CD4-positive, alpha-beta T cell treated with Interleukin-6 for 4 hours (primary cell): Measurements from ENCODE around the gene PRSS21.

ENCODE experiments used
- DNase-seq: peaks from one replicate; pipeline ENCODE4 v3.0.0-alpha.2; 2020; ENCODE audit warnings: mixed read lengths

Gene PRSS21

DNA sequence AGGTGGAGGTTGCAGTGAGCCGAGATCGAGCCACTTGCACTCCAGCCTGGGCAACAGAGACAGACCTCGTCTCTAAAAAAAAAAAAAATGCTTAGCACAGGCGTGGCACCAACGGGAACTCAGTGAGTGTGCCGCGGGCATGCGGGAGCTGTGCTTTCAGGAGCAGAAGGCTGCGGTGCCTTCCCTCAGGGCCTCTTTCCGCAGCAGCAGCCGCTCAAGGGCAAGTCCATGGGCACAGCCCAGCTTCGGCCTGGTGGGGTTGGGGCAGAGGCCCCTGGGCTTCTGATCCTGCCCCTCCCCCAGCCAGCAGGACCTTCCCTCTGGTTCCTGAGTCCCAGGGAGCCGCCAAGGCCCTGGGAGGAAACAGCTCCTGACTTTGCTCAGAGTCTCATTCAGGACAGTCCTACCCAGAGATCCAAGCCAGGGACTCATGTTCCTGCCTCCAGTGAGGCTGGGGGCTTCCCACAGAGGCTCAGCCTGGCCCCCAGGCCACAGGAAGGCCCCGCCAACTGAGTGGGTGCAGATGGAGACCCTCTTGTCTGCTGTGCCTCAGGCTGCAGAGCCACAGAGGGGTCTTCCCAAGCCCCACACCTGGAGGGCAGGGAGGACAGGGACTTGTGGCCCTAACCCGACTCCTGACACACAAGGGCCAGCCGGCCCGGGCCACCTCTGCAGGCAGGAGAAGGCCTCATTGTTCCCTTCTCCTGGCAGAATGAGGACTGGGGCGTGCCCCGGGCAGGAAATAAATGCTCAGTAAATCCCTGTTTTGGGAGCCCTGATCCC is 9.7 kb downstream of the PRSS21 start:
- no peak for DNase-seq

DNA sequence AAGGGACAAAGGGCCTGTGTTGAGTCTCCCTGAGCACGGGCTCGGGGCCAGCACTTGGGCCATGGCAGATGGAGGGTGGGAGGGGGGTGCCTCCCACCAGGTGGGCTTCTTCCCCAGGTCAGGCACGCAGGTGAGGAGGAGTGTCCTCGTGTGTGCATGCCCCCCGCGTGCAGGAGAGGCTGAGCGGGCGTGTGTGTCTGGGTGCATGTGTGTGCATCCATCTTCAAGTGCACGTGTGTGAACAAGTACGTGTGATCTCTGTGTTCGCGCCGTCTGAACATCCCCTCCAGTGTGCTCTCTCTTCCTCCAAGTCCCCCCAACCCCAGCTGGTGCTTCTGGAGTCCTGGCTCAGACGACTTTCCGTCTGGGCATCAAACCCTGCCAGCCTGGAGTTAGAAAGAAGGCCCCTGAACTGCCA is 10.3 kb downstream of the PRSS21 start:
- no peak for DNase-seq

DNA sequence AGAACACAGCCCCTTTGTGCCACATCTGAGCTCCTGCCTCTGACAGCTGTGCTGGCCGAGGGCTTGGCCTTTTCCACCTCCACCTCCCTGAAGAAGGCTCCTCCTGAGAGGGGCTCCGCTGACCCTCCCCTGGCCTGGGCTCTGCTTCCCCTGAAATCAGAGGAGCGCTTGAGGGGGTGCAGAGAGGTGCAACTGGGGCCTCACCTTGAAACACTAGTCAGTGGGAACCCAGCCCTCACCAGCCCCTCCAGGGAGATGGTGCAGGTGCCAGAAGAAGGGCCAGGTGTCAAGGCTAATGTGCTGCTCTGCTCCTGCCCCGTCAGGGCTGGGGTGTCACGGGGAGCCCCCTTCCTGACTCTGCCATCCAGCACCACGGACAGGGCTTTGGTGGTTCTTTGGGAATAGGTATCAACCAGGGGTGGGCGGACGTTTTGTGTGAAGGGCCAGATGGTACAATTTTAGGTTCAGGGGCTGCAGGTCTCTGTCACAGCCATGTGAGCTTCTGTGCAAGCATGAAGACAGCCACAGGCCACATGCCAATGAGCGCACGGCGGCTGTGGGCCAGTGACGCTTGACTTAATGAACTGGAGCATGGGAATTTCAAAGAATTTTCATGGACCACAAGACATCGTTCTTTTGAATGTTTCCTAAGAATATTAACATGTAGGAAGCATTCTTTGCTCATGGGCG is 10.9 kb downstream of the PRSS21 start:
- no peak for DNase-seq

DNA sequence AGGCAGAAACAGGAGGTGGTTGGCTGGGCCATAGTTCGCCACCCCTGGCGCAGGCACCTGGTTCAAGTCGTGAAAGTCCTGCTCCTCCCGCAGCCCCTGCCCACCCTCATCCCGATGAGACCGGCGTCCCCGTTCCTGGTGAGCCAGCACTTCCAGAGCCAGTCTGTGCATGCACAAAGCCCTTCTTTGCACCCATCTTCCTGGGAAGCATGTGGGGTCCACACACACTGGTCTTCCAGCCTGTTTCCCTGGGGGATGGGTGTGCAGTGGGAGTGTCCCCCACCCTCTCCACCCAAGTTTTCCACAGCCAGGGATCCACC is 11.4 kb downstream of the PRSS21 start:
- no peak for DNase-seq

DNA sequence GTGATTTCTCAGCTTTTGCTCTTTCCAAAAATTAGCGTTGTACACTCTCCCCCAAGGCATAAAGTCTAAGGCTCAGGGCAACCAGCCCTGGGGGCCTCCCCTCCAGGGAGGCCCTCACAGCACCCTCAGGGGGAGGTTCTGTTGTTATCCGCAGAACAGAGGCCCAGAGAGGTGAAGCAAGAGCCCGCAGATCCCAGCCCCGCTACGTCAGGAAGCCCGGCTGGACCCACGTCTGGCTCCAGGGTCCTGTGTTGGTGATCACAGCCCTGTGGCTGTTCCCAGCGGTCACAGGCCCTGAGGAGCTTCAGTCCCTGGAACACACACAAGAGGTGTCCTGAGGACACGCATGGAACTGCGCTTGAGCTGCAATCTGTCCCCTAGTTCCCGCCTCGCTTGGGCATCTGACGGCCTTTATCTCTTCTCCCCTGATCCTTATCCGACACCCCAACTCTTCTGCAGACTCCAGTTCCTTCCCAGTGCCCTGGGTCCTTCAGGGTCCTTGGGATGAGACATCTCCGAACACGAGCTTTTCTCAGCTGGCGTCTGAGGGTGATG is 11.9 kb downstream of the PRSS21 start:
- no peak for DNase-seq

DNA sequence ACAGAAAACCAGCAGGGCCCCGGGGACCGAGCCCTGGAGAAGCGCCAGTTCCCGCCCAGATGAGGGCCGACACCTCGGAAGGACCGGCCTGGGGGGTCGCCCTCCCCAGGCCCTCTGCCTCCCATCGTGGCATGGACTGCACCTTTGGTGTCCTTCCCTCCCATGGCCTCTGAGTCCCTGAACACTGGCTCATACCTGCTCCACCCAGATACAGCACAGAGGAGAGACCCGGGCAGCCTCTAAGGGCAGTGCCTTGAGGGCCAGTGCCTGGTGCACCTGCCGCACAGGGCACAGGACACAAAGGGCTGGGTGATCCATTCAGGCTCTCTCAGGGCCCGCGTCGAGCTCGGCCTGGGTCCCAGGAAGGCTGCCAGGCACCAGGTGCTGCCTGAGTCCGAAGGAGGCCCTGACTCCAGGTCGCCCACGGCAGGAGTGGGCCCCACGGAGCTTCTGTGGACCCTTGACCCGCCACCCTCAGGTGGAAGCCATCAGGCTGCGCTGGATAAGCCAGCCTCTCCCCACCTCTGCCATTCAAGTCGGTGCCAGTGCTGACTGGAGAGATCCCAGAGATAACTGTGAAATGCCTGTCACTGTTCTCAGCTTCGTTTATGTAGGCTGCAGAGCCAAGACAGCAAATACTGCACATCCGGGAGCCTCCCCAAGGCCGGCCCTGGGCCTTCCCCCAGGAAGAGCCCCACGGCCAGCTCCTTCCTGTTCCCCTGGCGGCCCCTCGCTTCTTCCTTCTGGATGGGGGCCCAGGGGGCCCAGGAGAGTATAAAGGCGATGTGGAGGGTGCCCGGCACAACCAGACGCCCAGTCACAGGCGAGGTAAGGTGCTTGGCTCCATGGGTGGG is 12.7 kb downstream of the PRSS21 start, which contains the start of gene ZG16B:
Gene ZG16B, plus strand, starts transcription at position 803 of the 854 bp plus-strand sequence. CDS start 139 bp downstream, outside the sequence.
- DNase-seq = no peak

DNA sequence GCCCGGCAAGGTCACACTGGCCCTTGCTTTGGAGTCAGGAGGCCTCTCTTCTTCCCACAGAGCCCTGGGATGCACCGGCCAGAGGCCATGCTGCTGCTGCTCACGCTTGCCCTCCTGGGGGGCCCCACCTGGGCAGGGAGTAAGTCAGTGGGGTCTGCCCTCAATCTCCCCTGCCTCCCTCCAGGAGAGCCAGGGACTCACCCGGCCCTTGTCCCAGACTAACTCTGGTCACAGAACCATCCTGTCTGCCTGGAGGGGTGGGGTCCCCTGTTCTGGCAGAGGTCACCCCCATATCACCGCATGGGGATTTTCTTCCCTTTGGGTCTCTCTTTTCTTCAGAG is 13.3 kb downstream of the PRSS21 start:
- DNase-seq = no peak

DNA sequence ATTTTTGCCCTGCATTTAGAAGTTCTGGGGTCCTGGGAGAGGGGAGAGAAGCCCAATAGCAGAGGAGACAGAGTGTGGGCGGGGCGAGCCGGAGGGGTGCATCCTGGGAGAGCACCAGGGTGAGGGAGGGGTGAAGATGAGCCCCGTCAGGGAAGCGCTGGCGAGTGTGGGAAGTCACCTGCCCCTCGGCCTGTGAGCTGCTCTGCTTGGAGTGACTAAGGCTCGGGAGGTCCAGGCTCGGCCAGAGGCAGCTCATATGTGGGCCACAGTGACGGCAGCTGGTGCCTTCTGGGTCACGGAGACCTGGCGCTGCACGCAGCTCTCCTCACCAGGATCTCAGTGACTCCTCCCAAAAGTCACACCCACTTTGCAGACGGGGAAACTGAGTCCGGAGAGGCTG is 14.2 kb downstream of the PRSS21 start:
- no peak for DNase-seq

DNA sequence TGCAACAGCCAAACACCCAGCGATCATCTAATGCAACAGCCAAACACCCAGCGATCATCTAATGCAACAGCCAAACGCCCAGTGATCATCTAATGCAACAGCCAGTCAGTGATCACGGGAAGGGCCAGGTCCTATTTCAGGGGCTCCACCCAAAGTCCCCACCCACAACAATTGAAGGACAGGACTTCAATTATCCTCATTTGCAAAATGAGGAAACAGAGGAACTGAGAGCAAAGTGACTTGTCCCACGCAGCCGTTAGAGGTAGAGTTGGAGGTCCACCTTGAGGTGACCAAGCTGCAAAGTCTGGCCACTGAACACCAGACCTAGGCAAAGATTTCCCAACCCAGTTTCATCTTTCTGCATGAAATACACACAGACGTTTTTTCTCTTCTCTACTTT is 16.7 kb downstream of the PRSS21 start:
- DNase-seq = no peak

DNA sequence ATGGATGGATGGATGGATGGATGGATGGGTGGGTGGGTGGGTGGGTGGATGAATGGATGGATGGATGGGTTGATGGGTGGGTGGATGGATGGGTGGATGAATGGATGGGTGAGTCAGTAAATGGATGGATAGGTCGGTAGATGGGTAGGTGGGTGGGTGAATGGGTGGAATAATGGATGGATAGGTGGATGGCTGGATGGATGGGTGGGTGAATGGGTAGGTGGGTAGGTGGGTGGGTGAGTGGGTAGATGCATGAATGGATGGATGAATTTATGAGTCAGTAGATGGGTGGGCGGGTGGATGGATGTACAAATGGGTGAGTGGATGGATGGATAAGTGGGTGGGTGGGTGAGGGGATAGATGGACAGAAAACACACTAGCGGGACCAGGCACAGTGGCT is 17.9 kb downstream of the PRSS21 start:
- DNase-seq = no peak

DNA sequence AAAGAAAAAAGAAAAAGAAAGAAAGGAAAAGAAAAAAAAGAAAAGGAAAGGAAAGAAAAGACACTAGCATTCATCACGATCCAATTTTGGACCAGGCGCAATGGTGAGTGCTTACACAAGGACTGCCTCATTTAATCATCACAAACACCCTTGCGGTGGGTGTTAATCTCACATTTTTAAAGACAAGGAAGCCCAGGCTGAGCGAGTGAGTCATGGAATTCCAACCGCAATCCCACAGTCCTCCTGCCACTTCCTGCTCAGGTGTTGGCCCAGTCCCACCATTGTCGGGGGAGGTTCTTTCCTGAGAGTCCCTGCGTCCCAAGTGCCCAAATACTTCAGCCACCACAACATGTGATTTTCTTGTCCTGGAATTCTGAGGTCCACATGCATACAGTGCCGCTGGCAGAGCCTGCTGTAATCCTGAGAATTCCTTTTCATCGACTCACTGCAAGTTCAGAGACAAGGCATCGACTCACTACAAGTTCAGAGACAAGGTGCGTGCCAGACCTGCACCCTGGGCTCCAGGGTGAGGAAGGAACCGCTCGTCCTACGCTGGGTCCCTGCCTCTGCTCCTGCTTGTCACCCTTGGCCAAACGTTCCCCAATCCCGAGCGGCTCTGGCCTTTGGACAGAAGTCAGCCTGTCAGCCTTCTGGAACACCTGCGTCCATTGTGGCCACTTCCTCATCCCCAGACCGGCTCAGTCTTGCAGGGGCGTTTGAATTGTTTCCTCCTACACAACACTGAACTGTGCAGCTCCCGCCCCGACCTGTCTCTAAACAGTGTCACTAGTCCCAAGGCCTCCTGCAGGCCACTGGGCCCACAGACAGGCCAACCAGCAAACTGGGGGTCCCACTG is 18.8 kb downstream of the PRSS21 start:
- DNase-seq = no peak

DNA sequence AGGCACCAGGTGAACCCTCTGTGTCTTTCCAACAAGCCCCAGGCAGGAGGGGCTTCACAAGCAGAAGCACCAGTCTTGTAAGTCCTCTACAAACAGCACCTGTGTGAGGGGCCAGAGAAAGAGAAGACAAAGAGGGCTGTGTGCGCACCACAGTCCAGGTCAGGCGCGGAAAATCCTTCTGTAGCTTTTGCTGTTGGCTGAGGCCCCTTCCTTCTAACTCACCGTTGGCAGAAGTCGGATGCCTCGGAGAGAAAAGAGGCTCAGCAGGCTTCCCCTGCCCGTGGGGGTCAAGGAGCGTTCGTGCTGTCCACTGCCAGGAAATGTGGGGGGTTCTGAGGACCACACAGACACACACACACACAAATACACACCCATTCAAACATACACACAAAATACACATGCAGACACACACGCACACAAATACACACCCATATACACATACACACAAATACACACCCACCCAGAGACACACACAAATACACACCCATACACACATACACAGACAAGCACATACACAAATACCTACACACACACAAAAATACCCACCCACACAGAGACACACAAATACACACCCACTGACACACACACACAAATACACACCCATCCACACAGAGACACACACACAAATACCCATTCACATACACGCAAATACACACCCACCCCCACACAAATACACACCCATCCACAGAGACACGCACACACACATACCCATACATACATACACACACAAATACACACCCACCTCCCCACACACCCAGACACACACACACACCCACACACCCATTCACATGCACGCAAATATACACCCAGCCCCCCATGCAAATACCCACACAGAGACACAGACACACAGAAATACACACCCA is 19.8 kb downstream of the PRSS21 start:
- no peak for DNase-seq

DNA sequence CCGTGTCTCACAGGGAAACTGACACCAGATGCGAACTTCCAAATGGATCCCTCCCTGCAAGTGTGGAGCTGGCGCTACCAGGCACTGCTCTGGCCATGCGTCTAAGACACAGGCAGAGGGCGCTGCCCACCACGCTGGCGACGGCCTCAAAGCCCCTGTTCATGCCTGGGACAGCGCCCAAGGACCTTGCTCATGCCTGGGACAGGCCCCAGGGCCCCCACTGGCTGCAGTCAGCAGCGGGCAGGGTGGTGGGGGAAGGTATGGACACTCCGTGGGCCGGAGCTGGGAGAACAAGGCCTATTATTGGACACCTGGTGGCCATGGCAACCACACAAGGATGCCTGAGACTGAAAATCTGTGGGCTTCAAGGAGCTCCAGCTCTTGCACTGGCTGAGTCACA is 21.9 kb downstream of the PRSS21 start:
- peak; percentile 66 for DNase-seq

DNA sequence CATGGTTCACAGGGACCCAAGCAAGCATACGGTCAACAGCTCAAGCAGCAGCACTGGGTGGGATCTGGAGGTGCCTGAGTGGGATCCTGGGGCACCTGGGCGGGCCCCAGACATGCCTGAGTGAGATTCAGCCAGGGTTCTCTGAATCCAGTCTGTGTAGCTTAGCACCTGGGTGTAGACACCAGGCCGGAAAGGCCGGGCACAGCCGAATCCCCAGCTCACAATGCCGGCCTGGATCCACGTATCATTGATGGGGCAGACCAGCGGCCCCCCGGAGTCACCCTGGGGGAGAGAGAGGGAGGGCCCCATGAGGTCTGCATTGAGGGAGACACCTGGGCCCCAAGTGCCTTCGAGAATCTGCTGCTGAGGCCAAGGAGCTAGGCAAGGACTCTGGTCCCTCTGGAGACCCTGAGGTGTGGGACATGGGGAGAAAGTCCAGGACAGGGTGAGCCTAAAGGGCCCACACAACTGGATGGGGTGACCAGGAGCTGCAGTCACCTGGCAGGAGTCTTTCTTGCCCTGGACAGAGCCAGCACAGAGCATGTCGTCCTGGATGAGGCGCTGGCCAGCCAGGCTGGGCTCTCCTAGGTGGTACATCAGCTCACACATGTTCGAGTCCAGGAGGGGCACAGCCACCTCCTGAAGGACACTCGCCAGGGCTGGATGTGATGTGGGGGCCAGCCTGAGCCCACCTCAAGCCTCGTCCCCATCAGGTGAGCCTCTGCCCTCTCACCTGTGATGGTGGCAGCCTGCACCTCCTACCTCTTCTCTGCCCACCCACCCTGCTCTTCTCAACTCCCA is 22.8 kb downstream of the PRSS21 start:
- no peak for DNase-seq

DNA sequence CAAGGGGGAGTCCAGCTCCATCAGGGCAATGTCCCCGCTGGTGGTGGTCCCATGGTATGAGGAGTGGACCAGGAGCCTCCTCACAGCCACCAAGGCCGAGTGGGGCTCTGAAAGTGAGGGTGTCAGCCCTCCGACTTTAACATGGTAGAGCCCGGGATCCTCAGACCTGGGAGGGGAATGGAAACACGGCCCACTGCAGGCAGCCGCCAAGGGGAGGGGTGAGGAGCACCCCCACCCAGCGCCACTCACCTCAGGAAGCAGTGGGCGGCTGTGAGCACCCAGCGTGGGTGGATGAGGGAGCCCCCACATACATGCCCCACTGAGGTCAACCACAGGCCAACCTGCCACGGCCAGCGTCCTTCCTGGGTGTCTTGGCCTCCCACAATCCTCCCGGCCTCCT is 23.9 kb downstream of the PRSS21 start:
- DNase-seq = no peak

DNA sequence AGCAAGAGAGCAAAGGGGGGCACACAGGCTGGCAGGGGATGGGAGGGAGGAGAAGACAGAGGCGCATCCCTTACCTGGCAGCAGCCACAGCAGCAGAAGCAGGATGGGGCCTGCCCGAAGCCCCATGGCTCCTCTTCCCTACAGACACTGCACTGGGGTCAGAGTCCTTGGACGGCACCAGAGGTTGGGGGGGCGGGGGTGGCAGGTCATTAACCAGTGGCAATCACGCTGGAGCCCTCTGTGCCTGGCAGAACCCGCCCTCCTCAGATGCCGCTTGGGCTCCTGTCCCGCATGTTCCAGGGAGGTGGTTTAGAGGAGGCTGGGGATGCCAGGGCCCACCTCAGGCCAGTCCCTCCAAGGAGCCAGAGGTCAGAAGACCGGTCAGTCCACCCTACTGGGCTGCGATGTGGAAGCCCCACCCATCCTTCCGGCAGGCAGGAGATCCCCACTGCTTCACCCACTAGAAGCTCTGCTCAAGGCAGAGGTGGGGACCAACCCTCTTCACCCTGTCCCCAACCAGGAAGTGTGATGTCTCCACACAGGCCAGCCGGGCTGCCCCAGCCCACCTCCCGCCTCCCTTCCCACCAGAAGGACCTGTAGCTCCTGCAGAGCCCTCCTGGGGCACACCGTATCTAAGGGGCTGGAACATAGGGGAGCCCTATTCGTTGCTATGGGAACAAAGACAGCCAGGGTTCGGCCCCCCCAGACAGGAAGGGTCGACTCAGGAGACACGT is 24.7 kb downstream of the PRSS21 start:
- no peak for DNase-seq

DNA sequence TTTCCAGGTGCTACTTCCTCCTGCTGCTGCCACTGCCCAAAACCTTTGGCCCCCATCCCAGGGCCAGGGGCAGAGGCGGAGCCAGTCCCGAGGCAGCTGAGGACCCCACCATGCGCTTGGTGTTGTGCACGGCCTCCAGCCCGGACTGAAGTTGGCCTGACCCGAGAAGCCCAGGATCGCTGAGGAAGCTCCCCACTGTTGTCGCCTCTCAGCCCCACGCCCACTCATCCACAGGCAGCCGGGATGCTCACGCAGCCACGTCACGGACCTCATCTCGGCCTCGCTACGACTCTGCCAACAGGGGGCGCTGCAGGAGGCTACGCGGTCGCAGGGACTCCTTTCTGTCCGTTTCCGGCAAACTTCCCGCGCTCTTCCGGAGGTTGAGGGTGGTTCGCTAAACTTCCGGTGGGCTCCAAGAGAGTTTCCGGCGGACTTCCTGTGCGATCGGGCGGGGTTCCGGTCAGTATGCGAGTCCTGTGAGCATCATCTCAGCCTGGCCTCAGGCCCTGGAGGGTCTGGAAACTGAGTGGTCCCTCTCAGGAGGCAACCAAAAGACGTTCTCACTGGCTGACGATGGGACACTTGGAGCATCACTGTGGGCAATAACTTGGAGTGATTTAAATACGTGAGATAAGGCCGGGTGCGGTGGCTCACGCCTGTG is 25.4 kb downstream of the PRSS21 start:
- DNase-seq = peak; percentile 71

DNA sequence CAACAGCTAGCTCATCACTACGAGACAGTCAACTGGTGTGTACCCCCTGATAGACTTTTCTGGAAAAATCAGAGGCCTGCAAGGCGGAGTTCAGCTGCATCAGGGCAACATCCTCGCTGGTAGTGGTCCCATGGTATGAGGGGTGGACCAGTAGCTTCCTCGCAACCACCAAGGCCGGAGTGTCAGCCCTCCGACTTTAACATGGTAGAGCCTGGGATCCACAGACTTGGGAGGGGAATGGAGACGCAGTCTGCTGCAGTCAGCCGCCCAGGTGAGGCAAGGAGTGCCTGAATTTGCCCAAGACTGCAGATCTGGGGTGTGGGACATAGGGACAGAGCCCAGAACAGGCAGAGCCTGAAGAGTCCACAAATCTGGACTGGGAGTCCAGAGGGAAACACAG is 26.5 kb downstream of the PRSS21 start:
- no peak for DNase-seq

DNA sequence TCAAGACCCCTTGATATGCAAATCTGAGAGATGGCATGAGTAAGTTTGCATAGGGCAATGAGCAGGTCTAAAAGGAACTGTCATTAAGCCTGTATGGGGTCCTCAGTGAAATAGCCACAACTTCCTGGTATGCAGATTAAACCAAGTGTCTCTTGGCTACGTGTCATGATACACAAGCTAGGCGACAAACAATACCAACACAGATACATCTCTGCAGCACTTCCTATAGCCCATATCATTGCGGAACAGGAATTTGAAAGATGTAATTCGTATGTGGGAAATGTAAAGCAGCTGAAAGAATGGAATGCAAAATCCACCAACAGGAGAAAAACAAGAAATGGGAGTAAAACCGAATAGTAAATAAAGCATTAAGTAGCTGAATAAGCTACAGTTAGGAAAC is 28.1 kb downstream of the PRSS21 start:
- no peak for DNase-seq
